ENCODE results near the gene SPTBN5.

Gene SPTBN5

DNA sequence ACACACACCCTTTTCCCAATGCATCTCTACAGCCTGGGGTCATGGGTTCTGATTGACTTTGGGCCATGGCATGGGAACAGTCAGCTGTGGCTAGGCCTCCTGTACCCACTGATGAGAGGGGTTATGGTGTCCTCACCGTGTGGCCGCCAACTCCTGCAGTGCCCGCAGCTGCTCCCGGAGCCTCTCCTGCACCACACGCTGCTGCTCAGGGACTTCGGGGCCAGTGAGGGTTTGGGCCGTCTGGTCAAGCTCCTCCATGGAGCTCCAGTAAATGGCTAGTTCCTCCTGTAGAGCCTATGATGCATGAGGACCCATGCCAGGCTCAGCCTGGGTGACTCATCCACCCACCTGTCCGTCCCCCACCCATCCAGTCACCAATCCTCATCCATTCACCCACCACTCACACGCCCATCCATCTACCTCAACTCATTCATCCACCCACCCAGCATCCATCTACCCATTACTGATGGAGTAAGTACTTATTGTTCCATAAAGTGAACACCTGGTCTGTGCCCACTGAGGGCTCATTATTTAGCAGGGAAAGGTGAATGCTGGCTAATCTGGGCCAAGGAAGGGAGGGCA is 21.6 kb downstream of the SPTBN5 start:
- no peak overlapping the region for H3K4me3 ChIP-seq (ENCODE audit: low read depth, low read length)
- no peak for DNase-seq (ENCODE audit: low read depth)

DNA sequence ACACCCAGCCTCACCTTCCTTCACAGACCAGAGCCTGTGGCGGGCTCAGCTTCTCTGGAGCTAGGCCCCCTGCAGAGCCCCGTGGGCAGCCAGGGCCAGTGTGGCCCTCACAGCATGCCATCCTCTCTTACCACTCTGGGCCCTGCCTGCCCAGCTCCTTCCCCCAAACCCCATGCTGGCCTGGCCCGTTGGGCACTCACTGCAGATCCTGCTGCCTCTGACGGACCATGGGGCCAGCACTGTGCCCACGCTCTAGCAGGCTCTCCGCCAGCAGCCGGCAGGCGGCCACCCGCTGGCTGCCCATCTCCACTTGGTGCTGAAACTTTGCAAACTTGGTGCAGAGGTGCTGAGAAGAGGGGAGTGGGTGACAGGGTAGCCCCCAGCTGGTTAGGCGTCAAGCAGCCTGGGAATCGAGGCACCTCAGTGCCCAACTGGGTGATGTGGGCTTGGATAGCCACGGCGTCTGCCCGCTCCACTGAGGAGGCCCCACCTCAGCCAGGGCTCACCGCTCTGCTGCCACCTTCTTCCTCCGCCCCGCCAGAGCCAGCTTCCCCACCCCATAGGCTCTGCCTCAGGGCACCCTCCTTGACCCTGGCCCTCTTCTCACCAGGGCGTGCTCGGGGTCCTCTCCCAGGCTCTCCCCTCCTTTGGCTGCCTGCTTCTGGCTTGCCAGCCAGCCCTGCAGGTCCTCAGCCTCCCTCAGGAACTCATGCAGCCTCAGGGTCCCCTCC is 22.5 kb downstream of the SPTBN5 start:
- H3K4me3 ChIP-seq (ENCODE audit: low read depth, low read length) = no peak overlapping the region
- no peak for DNase-seq (ENCODE audit: low read depth)

DNA sequence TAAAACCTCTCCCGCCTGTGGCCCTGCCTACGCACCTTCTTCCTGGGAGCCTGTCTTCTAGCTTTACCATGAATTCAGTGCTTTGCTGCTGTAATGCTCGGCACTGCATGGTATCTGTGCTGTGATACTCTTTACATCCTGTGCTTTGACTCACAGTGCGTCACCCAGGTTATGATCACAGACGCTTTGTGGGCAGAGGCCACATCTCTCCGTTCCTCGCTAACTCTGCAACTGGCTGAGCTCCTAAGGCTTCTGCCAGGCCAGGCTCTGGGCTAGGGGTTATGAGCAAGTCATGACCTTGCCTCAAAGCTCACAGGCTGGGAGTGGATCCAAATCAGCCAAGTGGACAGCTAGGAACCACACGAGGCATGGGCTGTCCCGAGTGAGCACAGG is 23.2 kb downstream of the SPTBN5 start:
- peak; percentile 57 for DNase-seq (ENCODE audit: low read depth)
- no peak overlapping the region for H3K4me3 ChIP-seq (ENCODE audit: low read depth, low read length)

DNA sequence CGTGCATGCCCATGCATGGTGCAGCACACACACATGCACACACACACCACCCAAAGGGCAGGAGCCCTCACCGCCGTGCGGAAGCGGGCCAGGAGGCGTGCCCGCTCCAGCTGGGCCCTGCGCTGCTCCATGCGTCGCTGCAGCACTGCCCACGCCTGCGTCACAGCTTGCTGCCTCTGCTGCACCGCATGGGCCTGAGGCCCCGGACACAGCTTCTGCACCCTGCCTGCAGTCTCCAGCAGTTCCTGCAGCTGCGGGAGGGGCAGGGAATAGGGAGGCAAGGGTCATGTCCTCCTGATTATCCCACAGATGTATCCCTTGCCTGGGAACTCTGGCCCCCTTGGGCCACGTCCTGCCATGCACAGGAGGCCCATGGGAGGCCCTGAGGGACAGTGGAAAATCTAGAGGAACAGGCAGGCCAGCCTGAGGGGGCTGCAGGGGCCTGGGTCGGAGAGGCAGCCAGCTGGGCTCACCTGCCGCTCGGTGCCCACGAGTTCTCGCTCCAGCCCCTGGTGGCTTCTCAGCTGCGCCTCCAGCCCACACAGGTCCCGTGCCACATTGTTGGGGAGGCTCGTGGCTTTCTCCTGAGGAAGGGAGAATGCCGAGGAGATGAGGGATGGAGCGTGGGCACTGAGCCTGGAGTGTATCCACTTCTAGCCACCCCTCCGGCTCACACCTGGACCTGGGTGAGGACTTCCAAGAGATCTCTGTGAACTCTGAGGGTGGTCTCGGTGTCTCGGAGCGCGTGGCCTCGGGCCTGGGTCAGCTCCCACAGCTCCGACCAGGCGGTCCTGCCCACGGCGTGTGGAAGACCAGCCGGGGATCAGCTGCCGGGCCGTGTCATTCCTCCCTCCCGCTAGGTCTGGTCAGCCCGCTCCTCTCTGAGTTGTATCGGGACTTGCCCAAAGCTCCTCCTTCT is 23.8 kb downstream of the SPTBN5 start:
- H3K4me3 ChIP-seq (ENCODE audit: low read depth, low read length) = no peak overlapping the region
- DNase-seq (ENCODE audit: low read depth) = no peak

- DNase-seq (ENCODE audit: low read depth) = no peak
- no peak overlapping the region for H3K4me3 ChIP-seq (ENCODE audit: low read depth, low read length)
These were observed 25.5 kb downstream of the SPTBN5 start for GRCh38 chr15:41868321-41868720.

GRCh38 chr15:41866872-41867579 is 26.8 kb downstream of the SPTBN5 start:
- no peak for DNase-seq (ENCODE audit: low read depth)
- no peak overlapping the region for H3K4me3 ChIP-seq (ENCODE audit: low read depth, low read length)

DNA sequence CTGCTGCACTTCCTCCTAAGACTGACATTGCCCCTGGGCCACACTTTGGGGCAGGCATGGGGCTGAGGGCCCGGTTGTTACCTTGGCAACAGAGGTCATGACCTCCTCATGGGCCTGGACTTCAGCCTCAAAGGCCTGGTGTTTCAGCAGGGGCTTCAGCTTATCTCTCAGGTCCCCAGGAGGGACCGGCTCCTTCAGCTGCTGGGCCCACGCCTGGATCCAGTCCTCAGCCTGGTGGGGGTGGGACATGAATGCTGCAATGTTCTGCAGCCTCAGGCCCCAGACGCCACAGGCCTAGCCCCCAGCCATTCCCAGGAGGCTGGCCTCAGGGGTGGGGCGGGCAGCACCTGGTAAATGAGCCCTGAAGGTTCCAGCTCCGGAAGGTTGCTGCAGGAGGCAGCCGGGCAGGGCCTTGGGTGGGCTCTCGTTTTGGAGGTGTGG is 27.6 kb downstream of the SPTBN5 start:
- no peak for DNase-seq (ENCODE audit: low read depth)
- no peak overlapping the region for H3K4me3 ChIP-seq (ENCODE audit: low read depth, low read length)

DNA sequence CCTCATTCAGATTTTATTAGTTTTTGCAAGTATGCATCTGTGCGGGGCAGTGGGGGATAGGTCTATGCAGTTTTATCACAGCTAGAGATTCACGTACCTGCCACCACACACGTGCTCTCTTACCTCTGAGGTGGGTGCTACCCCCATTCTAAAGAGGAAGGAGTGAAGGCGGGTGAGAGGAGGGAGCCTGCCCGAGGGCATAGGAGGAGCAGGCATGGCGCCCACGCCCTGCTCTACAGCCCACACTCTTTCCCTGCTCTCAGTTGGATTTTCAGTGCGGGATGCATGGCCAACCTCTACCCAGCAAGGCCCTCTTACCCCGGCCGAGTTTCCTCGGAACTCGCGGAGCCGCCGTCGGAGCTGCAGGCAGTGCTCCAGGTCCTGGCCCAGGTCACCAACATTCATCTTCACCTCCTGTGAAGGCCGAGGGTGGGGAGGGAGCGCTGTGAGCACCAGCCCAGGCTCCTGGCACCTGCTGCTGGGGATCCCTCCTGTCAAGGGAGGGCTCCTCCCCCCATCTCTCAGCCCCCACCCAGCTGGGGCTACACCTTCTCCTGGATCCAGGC is 28.3 kb downstream of the SPTBN5 start:
- no peak for DNase-seq (ENCODE audit: low read depth)
- no peak overlapping the region for H3K4me3 ChIP-seq (ENCODE audit: low read depth, low read length)

DNA sequence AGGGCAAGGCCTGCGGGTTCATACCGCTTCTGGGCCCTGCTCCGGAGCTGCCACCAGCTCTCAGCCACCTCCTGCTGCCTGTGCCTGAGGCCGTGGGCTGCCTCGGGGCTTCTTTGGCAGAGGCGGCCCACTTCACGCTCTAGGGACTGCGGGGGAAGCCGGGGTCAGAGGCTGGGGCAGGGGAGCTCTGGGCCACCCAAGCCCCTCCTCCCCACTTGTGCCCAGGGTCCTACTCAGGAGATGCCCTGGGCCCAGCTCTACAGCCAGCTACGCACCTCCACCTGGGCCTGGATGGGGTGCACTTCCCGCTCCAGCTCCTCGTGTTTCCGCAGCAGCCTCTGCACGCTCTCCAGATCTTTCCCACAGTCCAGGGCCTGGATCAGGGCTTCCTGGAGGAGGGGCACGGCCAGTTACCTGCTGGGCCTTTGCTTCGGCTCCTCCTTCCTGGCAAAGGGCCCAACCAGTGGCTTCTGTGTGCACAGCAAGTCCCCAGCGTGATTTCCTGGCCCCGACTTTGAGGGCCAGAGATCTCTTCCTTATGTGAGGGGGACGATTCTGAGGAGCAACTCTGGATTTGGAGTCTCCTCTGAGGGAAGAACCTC is 31.2 kb downstream of the SPTBN5 start:
- DNase-seq (ENCODE audit: low read depth) = no peak
- H3K4me3 ChIP-seq (ENCODE audit: low read depth, low read length) = no peak overlapping the region

DNA sequence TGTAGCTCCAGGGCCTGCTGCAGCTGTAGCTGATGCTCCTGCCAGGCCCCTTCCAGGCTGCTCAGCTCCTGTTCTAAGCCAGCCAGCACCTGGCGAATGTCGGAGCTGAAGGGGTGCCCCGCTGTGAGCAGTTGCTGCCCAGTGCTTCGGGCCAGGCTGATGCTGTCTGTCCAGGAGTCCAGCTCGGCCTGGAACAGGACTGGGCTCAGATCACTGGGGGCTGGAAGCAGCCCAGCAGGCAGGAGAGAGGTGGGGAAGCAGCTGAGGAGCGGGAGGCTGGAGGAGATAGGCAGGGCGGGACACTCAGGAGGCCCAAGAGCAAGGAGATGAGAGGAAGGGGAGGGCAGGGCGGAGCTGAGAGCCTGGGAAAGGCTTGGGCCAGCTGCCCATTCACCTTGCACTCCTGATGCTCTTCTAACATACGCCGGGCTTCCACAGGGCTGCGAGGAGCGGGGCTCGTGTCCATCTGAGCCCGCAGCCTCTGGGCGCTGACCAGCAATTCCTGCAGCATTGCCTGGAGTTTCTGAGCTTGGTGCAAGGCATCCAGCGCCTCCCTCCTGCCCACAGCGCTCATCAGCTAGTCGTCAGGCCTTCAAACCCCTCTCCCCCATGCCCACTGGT is 32.0 kb downstream of the SPTBN5 start:
- DNase-seq (ENCODE audit: low read depth) = no peak
- no peak overlapping the region for H3K4me3 ChIP-seq (ENCODE audit: low read depth, low read length)

- DNase-seq (ENCODE audit: low read depth) = no peak
- H3K4me3 ChIP-seq (ENCODE audit: low read depth, low read length) = no peak overlapping the region
These were observed 33.6 kb downstream of the SPTBN5 start for GRCh38 chr15:41860049-41860828.

DNA sequence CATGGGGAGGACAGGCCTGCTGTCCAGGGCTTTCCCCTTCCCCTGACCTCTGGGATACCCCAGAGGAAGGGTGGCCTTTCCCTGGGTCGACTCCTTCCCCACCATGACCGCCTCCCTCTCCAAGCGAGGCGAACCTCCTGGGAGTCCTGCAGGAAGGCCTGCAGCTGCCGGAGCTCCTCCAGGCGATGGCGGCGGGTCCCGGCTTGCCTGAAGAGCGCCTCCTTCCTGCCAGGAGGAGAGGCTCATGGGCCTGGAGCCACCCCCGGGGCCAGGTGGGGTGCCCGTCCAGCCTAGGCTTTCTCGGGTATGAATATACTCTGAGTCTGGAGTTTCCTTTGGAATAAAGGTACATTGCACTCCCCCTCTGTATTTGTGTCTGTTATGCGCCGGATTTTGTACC is 35.1 kb downstream of the SPTBN5 start:
- no peak overlapping the region for H3K4me3 ChIP-seq (ENCODE audit: low read depth, low read length)
- no peak for DNase-seq (ENCODE audit: low read depth)

GRCh38 chr15:41857316-41857715 is 36.5 kb downstream of the SPTBN5 start:
- DNase-seq (ENCODE audit: low read depth) = no peak
- H3K4me3 ChIP-seq (ENCODE audit: low read depth, low read length) = no peak overlapping the region

DNA sequence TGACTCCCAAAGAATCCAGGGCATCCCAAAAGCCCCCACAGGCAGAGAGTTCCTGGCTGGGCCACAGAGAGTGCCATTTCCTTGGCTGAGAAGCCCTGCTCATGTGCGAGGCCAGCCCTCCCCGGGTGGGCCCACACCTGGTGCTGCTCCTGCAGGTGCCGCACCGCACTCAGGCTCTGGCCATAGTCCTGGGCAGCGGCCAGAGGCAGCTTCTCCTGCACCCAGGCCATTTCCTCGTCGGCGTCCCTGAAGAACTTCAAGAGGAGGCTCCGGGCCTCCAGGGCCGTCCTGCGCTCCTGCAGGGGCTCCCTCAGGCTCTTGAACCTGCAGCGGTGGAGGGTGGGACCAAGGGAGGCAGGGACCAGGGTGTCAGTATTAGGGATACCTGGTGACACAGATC is 37.1 kb downstream of the SPTBN5 start:
- no peak overlapping the region for H3K4me3 ChIP-seq (ENCODE audit: low read depth, low read length)

DNA sequence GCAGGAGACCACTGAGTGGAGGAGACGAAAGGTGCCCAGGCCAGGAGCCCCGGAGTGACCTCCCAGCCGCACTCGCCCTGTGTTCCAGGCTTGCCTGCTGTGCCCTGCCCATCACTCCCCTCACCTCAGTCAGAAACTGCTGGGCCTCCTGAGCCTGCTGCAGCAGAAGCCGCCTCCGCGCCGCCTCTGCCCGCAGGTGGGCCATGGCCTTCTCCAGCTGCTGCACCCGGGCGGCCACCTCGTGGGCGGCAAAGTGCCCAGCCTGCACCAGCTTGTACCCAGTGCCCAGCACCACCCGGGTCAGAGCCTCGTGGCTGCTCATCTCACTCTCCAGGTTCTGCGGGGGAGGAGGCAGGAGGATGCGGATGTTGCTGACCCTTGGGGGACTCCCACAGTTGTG is 37.6 kb downstream of the SPTBN5 start:
- no peak for DNase-seq (ENCODE audit: low read depth)
- no peak overlapping the region for H3K4me3 ChIP-seq (ENCODE audit: low read depth, low read length)

More for the DNA sequence above, 37.1 kb downstream of the SPTBN5 start:
- DNase-seq (ENCODE audit: low read depth) = no peak

DNA sequence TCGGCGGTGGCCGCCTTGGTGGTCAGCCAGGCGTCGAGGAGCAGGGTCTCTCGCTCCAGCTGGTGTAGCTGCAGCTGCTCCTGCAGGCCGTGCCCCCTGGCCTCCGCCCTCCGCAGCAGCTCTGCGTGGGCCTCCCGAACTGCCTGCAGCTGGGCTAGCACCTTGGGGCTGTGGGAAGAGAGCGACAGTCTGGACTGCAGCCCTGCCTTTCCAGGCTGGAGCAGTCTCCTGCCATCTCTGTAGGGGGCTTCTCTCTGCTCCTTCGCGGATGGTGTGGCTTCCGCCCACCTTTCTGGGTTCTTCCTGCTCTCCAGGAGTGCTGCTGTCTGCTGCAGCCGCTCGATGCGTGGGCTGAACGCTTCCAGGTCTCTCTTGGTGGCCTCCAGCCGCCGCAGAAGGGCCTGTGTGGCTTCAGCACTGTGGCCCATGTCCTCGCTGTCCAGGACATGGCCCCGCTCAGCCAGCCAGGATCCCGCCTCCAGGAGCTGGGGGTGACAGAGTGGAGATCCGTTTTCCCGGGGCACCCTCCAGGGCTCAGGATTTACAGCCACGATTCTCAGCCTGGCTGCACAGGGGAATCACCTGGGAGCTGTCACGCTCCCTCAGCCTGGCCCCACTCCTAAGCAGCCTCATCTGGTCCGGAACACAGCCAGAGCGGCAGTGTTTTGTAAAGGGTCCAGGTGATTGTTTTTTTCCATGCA is 38.4 kb downstream of the SPTBN5 start:
- DNase-seq (ENCODE audit: low read depth) = no peak

DNA sequence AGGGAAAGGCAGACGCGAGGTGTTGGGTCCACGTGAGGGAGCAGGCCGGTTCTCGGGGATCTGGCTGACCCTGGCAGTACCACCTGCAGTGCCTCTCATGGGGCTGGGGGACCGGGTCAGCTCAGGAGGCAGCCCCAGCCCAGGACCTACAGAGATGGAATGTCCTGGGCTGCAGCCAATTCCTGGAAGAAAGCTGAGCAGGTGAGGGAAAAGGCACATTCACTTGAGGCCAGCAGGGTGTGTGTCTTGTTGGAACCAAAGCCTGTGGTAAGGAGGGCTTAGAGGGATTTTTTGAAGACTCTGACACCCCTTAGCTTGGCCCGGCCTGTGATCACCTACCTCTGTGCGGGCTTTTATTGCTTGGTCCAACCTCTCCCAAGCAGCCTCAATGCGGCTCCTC is 39.4 kb downstream of the SPTBN5 start:
- no peak overlapping the region for H3K4me3 ChIP-seq (ENCODE audit: low read depth, low read length)
- no peak for DNase-seq (ENCODE audit: low read depth)

More for the DNA sequence above, 38.4 kb downstream of the SPTBN5 start:
- no peak overlapping the region for H3K4me3 ChIP-seq (ENCODE audit: low read depth, low read length)

Data from skeletal muscle cell (primary cell).